Activated naive CD8-positive, alpha-beta T cell treated with anti-CD3 and anti-CD28 coated beads, Interleukin-2, amount 10 ng/mL, durations not matched to agents 7 days and 5 days (primary cell): Measurements from ENCODE around the gene VASH2. TPM values are rescaled to one million over a fixed set of nuclear protein-coding genes. Genes with fewer than 3 reads are reported as not detected.
"Not testable (repeated sequence)": the region's sequence is repeated elsewhere in the genome, so short reads cannot be mapped to it uniquely, and the experiment has no call there.

Source experiments
- ATAC-seq: fragments of 150-1000 bp; cut with Tn5 transposase; one replicate; pipeline ENCODE4 v1.10.0; 2021; ENCODE audit warnings: low read depth, moderate library complexity
- POLR2A ChIA-PET: fragments of 350-600 bp; sonication (Branson Sonifier 250); formaldehyde crosslinking; loops from one replicate; lab custom pipeline; 2021; ENCODE audit warnings: antibody characterized with exemption; lab: Charles Lee
- DNase-seq: peaks from one replicate; pipeline ENCODE4 v3.0.0; 2021
- H3K27ac Mint-ChIP-seq: one replicate; pipeline ENCODE4 v1.8.0; 2022; ENCODE audit warnings: mild to moderate bottlenecking, mixed read lengths
- H3K27me3 Mint-ChIP-seq: one replicate; pipeline ENCODE4 v1.8.0; 2022; ENCODE audit warnings: mild to moderate bottlenecking, moderate library complexity, mixed read lengths
- H3K36me3 Mint-ChIP-seq: one replicate; pipeline ENCODE4 v1.8.0; 2021; ENCODE audit warnings: mild to moderate bottlenecking, mixed read lengths
- H3K4me1 Mint-ChIP-seq: one replicate; pipeline ENCODE4 v1.8.0; 2021; ENCODE audit warnings: mixed read lengths
- H3K4me3 Mint-ChIP-seq: one replicate; pipeline ENCODE4 v1.8.0; 2022; ENCODE audit warnings: mild to moderate bottlenecking, moderate library complexity, mixed read lengths
- H3K9me3 Mint-ChIP-seq: one replicate; pipeline ENCODE4 v1.8.0; 2021; ENCODE audit warnings: mixed read lengths
- total RNA-seq, 2 experiments: library from RNA; stranded (reverse); gene quantifications; one replicate each; pipeline ENCODE4 v1.2.3, GENCODE V29; 2021

VASH2 gene
- total RNA-seq, 2 experiments from 2014 or later, result 0.08 TPM; not detected in 1

GRCh38 chr1:213020016-213020415, 69.7 kb downstream of the VASH2 start:
- POLR2A ChIA-PET, result no interaction called here

GRCh38 chr1:213027024-213027423, 76.7 kb downstream of the VASH2 start:
- H3K36me3 Mint-ChIP-seq, ATAC-seq, H3K4me1 Mint-ChIP-seq, H3K4me3 Mint-ChIP-seq, DNase-seq, H3K27ac Mint-ChIP-seq, POLR2A ChIA-PET, H3K9me3 Mint-ChIP-seq: not testable (repeated sequence)
- H3K27me3 Mint-ChIP-seq, result peaks cover 48% of the 10 kb centered on the region

More at GRCh38 chr1:213020016-213020415, 69.7 kb downstream of the VASH2 start:
- Mint-ChIP-seq H3K4me1 (peaks cover 6% of the 10 kb centered on the region), H3K36me3 (no peaks in the 10 kb centered on the region), H3K9me3 (no peaks in the 10 kb centered on the region), H3K4me3 (no peak overlapping the region), H3K27ac (no peak overlapping the region), H3K27me3 (peaks cover 18% of the 10 kb centered on the region)
- no peak for ATAC-seq
- no peak for DNase-seq

GRCh38 chr1:213032651-213033050, 82.3 kb downstream of the VASH2 start:
- peaks cover 3% of the 10 kb centered on the region for H3K9me3 Mint-ChIP-seq
- H3K36me3 Mint-ChIP-seq, result peaks cover 1% of the 10 kb centered on the region
- H3K27me3 Mint-ChIP-seq, result peaks cover 57% of the 10 kb centered on the region
- no peaks in the 10 kb centered on the region for H3K4me1 Mint-ChIP-seq
- ATAC-seq (no peak), DNase-seq (no peak)
- POLR2A ChIA-PET, result no interaction called here
- no peak overlapping the region for H3K4me3 Mint-ChIP-seq
- no peak overlapping the region for H3K27ac Mint-ChIP-seq

- POLR2A ChIA-PET, result no interaction called here
- H3K4me1 Mint-ChIP-seq, result no peaks in the 10 kb centered on the region
- H3K27ac Mint-ChIP-seq, result no peak overlapping the region
Observed at GRCh38 chr1:213034713-213035112, 84.4 kb downstream of the VASH2 start.

GRCh38 chr1:213035573-213035972, 85.2 kb downstream of the VASH2 start:
- ATAC-seq (no peak), DNase-seq (no peak)
- H3K36me3 Mint-ChIP-seq, result peaks cover 1% of the 10 kb centered on the region
- H3K27ac Mint-ChIP-seq, result no peak overlapping the region
- H3K9me3 Mint-ChIP-seq, result peaks cover 3% of the 10 kb centered on the region
- peaks cover 44% of the 10 kb centered on the region for H3K27me3 Mint-ChIP-seq
- POLR2A ChIA-PET, result no interaction called here
- H3K4me3 Mint-ChIP-seq, result no peak overlapping the region
- no peaks in the 10 kb centered on the region for H3K4me1 Mint-ChIP-seq

More at GRCh38 chr1:213034713-213035112, 84.4 kb downstream of the VASH2 start:
- peaks cover 1% of the 10 kb centered on the region for H3K36me3 Mint-ChIP-seq
- ATAC-seq (no peak), DNase-seq (no peak)
- peaks cover 50% of the 10 kb centered on the region for H3K27me3 Mint-ChIP-seq
- H3K9me3 Mint-ChIP-seq, result peaks cover 3% of the 10 kb centered on the region
- no peak overlapping the region for H3K4me3 Mint-ChIP-seq

Other genes starting within 250 kb of the VASH2 start
- gene NSL1, start 158.8 kb upstream of the VASH2 start, total RNA-seq, result 10 to 100 TPM; 38.1 to 38.2 TPM
- 10 to 100 TPM; 13.9 to 18.6 TPM for gene TATDN3, start 158.6 kb upstream of the VASH2 start, total RNA-seq
- not detected for gene SPATA45, start 102.9 kb upstream of the VASH2 start, total RNA-seq
- gene FLVCR1, start 92.3 kb upstream of the VASH2 start, total RNA-seq, result 10 to 100 TPM; 10.6 to 12.9 TPM
- gene ANGEL2, start 65.3 kb downstream of the VASH2 start, total RNA-seq, result 10 to 100 TPM; 59.9 to 63.8 TPM
- 10 to 100 TPM; 13.4 to 13.8 TPM for gene RPS6KC1, start 100.7 kb downstream of the VASH2 start, total RNA-seq